HEK293 (cell line): ENCODE data around the gene SLC25A25.

Source experiments
- CTCF ChIP-seq: fragments of 450-650 bp; formaldehyde crosslinking; IDR thresholded peaks from 2 replicates; pipeline ENCODE4 v1.5.1; 2016; ENCODE audit warnings: missing biosample characterization, missing genetic modification characterization
- PBX3 ChIP-seq: sonication (generic); formaldehyde crosslinking; IDR thresholded peaks from 2 replicates; pipeline ENCODE4 v1.8.1; 2022; ENCODE audit warnings: mild to moderate bottlenecking, moderate library complexity, missing genetic modification reagents
- SP7 ChIP-seq: fragments of 450-650 bp; formaldehyde crosslinking; IDR thresholded peaks from 2 replicates; pipeline ENCODE4 v1.5.1; 2016; ENCODE audit warnings: missing biosample characterization, missing genetic modification characterization
- TCF7L2 ChIP-seq: IDR thresholded peaks from 2 replicates; pipeline ENCODE4 v1.6.1; 2011; ENCODE audit warnings: low read depth, mild to moderate bottlenecking, inconsistent platforms, low read length, moderate library complexity, borderline replicate concordance
- ZBTB6 ChIP-seq: fragments of 450-650 bp; formaldehyde crosslinking; IDR thresholded peaks from 2 replicates; pipeline ENCODE4 v1.5.1; 2017; ENCODE audit warnings: missing biosample characterization, missing genetic modification characterization
- ZNF121 ChIP-seq: fragments of 450-650 bp; formaldehyde crosslinking; IDR thresholded peaks from 2 replicates; pipeline ENCODE4 v1.5.1; 2016; ENCODE audit warnings: missing biosample characterization, missing genetic modification characterization
- ZNF354C ChIP-seq: fragments of 450-650 bp; formaldehyde crosslinking; IDR thresholded peaks from 2 replicates; pipeline ENCODE4 v1.5.1; 2016; ENCODE audit warnings: missing biosample characterization, missing genetic modification characterization, low read depth, borderline replicate concordance
- ZNF394 ChIP-seq: fragments of 450-650 bp; formaldehyde crosslinking; IDR thresholded peaks from 2 replicates; pipeline ENCODE4 v1.5.1; 2016; ENCODE audit warnings: missing biosample characterization, missing genetic modification characterization, mild to moderate bottlenecking, moderate library complexity, borderline replicate concordance
- ZNF416 ChIP-seq: fragments of 450-650 bp; formaldehyde crosslinking; IDR thresholded peaks from 2 replicates; pipeline ENCODE4 v1.5.1; 2016; ENCODE audit warnings: missing biosample characterization, missing genetic modification characterization
- ZNF513 ChIP-seq: fragments of 450-650 bp; IDR thresholded peaks from 2 replicates; pipeline ENCODE4 v1.5.1; 2018; ENCODE audit warnings: missing biosample characterization, missing genetic modification characterization
- ZNF677 ChIP-seq: fragments of 450-650 bp; IDR thresholded peaks from 2 replicates; pipeline ENCODE4 v1.5.0; 2018; ENCODE audit warnings: missing biosample characterization, mild to moderate bottlenecking, missing genetic modification characterization, moderate library complexity
- ZNF76 ChIP-seq: fragments of 450-650 bp; formaldehyde crosslinking; IDR thresholded peaks from 2 replicates; pipeline ENCODE4; 2016; ENCODE audit warnings: low read depth, missing biosample characterization, missing genetic modification characterization, borderline replicate concordance
- ZNF777 ChIP-seq: fragments of 450-650 bp; formaldehyde crosslinking; IDR thresholded peaks from 2 replicates; pipeline ENCODE4 v1.5.1; 2017; ENCODE audit warnings: missing biosample characterization, missing genetic modification characterization, borderline replicate concordance
- ZNF843 ChIP-seq: fragments of 450-650 bp; formaldehyde crosslinking; IDR thresholded peaks from 2 replicates; pipeline ENCODE4 v1.5.1; 2016; ENCODE audit warnings: missing biosample characterization, missing genetic modification characterization

- TF ChIP-seq ZBTB6 (tag by site-specific recombination) = no peak
- TF ChIP-seq ZNF394 (tag by site-specific recombination) = no peak
- TF ChIP-seq ZNF677 (tag by site-specific recombination) = no peak
- no peak for TF ChIP-seq CTCF
- no peak for TF ChIP-seq ZNF777 (tag by site-specific recombination)
- TF ChIP-seq TCF7L2 = no peak
- TF ChIP-seq ZNF76 (tag by site-specific recombination) = no peak
- no peak for TF ChIP-seq ZNF354C
- TF ChIP-seq ZNF513 (tag by site-specific recombination) = no peak
- no peak for TF ChIP-seq PBX3 (CRISPR knock-in tag)
- no peak for TF ChIP-seq ZNF843 (tag by site-specific recombination)
- peak; percentile 96 for TF ChIP-seq ZNF121 (tag by site-specific recombination)
- no peak for TF ChIP-seq SP7
- no peak for TF ChIP-seq ZNF416 (tag by site-specific recombination)
Measured at GRCh38 chr9:128116104-128117083, 48.4 kb downstream of the SLC25A25 start.
